GM10266 (cell line): Measurements from ENCODE around the gene SPRR2D.
"Not testable (repeated sequence)": the region's sequence is repeated elsewhere in the genome, so short reads cannot be mapped to it uniquely, and the experiment has no call there.

Experiments used
- DNase-seq: peaks from one replicate; pipeline ENCODE4 v3.0.0; 2012; ENCODE audit errors: extremely low spot score
- CTCF ChIP-seq: IDR thresholded peaks from 2 replicates; pipeline ENCODE4 v1.5.1; 2012; ENCODE audit warnings: mild to moderate bottlenecking, low read depth; ENCODE audit not compliant: control insufficient read depth, insufficient read depth; ENCODE audit errors: missing control alignments

Gene SPRR2D

GRCh38 chr1:153058826-153059784, 18.2 kb upstream of the SPRR2D start:
- DNase-seq: no peak
- TF ChIP-seq CTCF: no peak

GRCh38 chr1:153058154-153058553, 17.2 kb upstream of the SPRR2D start:
- TF ChIP-seq CTCF: no peak
- no peak for DNase-seq

GRCh38 chr1:153057375-153057774, 16.5 kb upstream of the SPRR2D start, which contains the start of gene SPRR2A:
Gene SPRR2A (minus strand): TSS chr1:153057512. CDS start chr1:153056735, 777 bp downstream.
- TF ChIP-seq CTCF: no peak
- no peak for DNase-seq

GRCh38 chr1:153056111-153056510, 15.2 kb upstream of the SPRR2D start:
- not testable (repeated sequence) for DNase-seq

- no peak for TF ChIP-seq CTCF
- no peak for DNase-seq
These were observed 8.3 kb upstream of the SPRR2D start for GRCh38 chr1:153049211-153049610.

- no peak for TF ChIP-seq CTCF
- DNase-seq: no peak
These were observed 5.7 kb downstream of the SPRR2D start for GRCh38 chr1:153035211-153035610.

- DNase-seq: peak; percentile 6
- TF ChIP-seq CTCF: peak; percentile 35
These were observed 8.1 kb downstream of the SPRR2D start for GRCh38 chr1:153032677-153033308.

GRCh38 chr1:153032073-153032472, 8.8 kb downstream of the SPRR2D start:
- no peak for DNase-seq
- no peak for TF ChIP-seq CTCF
